ENCODE measurements around the gene SPPL2C. TPM values are rescaled to one million over a fixed set of nuclear protein-coding genes. Genes with fewer than 3 reads are reported as not detected.

Gene SPPL2C
- total RNA-seq, 2 donors from 2014 or later = 1.5 TPM; not detected in 1

DNA sequence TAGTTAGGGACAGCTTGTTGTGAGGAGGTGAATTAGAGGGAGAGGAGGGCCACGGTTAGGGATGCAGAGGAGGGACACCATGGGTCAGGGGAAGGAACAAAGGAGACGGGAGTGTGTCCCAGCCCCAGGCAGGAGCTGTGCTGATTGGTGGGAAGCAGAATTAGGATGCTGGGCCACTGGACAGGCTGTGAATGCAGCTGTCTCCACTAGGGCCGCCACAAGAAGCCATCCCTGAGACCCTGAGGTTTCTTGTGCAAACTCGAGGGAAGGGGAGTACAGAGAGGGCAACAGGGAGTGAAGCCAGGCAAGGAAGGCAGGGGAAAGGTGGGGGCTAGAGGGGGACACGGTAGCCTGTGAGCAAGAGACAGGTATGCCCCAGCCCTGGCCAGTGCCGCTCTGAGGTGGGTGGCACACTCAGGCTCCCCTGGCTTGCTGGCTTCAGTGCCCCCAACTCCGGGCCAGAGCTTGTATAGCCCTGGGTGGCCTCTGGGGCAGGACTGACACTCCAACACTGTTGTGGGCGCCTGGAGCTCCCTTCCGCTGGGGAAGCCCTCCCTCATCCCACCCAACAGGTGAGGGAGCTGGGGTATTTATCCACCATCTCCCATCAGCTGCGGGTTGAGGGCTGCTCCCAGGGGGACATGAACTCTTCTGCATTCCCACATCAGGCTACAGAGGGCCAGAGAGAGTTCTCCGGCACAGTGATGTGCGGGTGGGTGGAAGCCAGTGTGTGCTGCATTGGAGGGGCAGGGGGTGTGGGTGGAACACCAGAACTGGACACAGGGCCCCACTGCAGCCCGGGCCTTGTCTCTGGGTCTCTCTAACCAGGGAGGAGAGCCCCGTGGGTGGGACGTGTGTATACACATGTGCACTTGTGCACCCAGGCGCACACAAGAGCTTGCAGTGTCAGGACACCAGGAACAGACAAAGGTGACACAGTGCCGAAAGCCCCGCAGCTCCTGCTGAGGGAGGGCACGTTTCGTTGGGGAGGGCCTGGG lies 8.3 kb upstream of the SPPL2C start:
- TF ChIP-seq, protein P1, sequence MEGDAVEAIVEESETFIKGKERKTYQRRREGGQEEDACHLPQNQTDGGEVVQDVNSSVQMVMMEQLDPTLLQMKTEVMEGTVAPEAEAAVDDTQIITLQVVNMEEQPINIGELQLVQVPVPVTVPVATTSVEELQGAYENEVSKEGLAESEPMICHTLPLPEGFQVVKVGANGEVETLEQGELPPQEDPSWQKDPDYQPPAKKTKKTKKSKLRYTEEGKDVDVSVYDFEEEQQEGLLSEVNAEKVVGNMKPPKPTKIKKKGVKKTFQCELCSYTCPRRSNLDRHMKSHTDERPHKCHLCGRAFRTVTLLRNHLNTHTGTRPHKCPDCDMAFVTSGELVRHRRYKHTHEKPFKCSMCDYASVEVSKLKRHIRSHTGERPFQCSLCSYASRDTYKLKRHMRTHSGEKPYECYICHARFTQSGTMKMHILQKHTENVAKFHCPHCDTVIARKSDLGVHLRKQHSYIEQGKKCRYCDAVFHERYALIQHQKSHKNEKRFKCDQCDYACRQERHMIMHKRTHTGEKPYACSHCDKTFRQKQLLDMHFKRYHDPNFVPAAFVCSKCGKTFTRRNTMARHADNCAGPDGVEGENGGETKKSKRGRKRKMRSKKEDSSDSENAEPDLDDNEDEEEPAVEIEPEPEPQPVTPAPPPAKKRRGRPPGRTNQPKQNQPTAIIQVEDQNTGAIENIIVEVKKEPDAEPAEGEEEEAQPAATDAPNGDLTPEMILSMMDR (IDR thresholded peaks at IDR 0.05) = no peak
- no peak for TF ChIP-seq POLR2A (IDR thresholded peaks at IDR 0.05)
- no peak for TF ChIP-seq POLR2AphosphoS5 (IDR thresholded peaks at IDR 0.05)
- H3K27ac ChIP-seq = no peak overlapping the region
- 73% methylated on average over 20 of the region's 20 CpGs for WGBS
- intact Hi-C loops (cut with DNase I) = no loop called here
- DNase-seq (ENCODE audit: low spot score) = no peak
- no peaks in the 10 kb centered on the region for H3K27me3 ChIP-seq (replicated peaks; ENCODE audit: insufficient read depth)
- H3K36me3 ChIP-seq = no peaks in the 10 kb centered on the region
- no peaks in the 10 kb centered on the region for H3K9me3 ChIP-seq
- no peak overlapping the region for H3K4me3 ChIP-seq
- H3K4me1 ChIP-seq (replicated peaks) = no peaks in the 10 kb centered on the region

DNA sequence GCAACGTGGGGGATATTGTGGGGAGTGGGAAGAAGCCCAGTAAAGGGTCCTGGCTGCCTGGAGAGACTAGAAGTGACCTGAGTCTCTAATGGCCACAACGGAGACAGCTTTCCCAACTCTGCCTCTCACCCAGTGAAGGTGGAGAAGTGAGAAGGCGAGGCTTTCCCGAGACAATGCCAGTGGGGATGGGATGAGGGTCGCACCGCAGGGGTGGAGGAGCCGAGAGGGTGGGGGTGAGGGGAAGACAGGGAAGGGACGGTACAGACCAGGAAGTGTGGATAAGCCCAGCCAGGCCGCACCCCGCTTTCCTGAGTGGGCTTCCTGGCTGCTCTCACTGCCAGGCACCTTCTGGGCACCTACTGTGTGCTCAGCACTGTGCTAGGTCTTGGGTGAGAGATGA lies 7.5 kb upstream of the SPPL2C start:
- Histone ChIP-seq H3K4me3 (no peak overlapping the region), H3K36me3 (no peaks in the 10 kb centered on the region), H3K27ac (no peak overlapping the region), H3K4me1 (replicated peaks) (no peaks in the 10 kb centered on the region), H3K9me3 (no peaks in the 10 kb centered on the region), H3K27me3 (replicated peaks; ENCODE audit: insufficient read depth) (no peaks in the 10 kb centered on the region)
- no peak for TF ChIP-seq POLR2AphosphoS5 (IDR thresholded peaks at IDR 0.05)
- TF ChIP-seq, protein P1 (IDR thresholded peaks at IDR 0.05) = no peak
- no peak for TF ChIP-seq POLR2A (IDR thresholded peaks at IDR 0.05)
- WGBS = 56% methylated on average over 10 of the region's 10 CpGs
- intact Hi-C loops (cut with DNase I) = no loop called here
- no peak for DNase-seq (ENCODE audit: low spot score)

DNA sequence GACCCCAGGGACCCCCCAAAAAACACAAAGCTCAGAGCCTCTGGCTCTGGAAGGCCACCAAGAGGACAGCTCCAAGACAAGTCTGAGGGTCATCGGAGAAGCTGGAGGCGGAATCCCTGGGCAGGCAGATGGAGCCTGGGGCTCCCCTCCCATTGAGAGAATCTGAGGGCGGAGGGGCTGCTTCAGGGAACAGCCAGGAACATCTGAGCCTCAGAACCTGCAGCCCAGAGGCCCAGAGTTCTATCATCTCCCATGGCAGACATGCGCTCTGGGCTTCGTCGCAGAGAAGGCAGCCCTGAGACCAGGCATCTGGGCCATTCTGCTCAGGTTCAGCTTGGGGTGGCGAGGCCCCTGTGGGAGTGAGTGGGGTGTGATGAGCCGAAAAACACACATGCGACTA lies 7.1 kb upstream of the SPPL2C start:
- intact Hi-C loops (cut with DNase I) = no loop called here
- no peaks in the 10 kb centered on the region for H3K27me3 ChIP-seq (replicated peaks; ENCODE audit: insufficient read depth)

DNA sequence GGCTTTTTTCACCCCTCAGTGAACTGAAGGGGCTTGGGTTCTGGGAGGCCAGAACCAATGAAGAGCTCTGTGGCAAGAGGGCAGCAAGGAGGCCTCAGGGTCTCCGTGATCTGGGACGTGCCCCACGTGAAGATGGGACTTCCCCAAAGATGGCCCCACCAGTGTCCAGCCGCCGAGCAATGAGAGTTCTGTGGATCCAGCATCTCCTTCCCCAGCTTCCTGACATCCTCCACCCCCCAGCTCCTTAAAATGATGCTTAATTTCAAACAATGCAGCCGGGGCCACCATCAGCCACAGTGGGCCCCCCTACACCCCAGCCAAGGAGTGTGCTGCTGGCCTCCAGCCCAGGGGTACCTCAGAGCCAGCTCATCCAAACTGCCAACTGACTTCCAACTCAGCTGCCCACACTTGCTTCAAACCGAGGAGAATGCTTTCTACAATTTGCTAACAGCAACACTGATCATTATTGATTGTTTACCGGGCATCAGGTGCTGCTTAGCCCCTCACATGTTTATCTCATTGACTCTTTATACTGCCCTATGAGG lies 5.9 kb upstream of the SPPL2C start:
- Histone ChIP-seq H3K36me3 (no peaks in the 10 kb centered on the region), H3K27me3 (replicated peaks; ENCODE audit: insufficient read depth) (no peaks in the 10 kb centered on the region), H3K27ac (no peak overlapping the region), H3K4me3 (no peak overlapping the region), H3K4me1 (replicated peaks) (no peaks in the 10 kb centered on the region), H3K9me3 (no peaks in the 10 kb centered on the region)
- intact Hi-C loops (cut with DNase I) = no loop called here
- no peak for DNase-seq (ENCODE audit: low spot score)
- no peak for TF ChIP-seq POLR2A (IDR thresholded peaks at IDR 0.05)
- TF ChIP-seq, protein P1 (IDR thresholded peaks at IDR 0.05) = no peak
- no peak for TF ChIP-seq POLR2AphosphoS5 (IDR thresholded peaks at IDR 0.05)
- 73% methylated on average over 8 of the region's 8 CpGs for WGBS

More for the DNA sequence above, 7.1 kb upstream of the SPPL2C start:
- TF ChIP-seq, protein P1 (IDR thresholded peaks at IDR 0.05) = no peak
- no peaks in the 10 kb centered on the region for H3K4me1 ChIP-seq (replicated peaks)
- DNase-seq (ENCODE audit: low spot score) = no peak
- H3K9me3 ChIP-seq = no peaks in the 10 kb centered on the region
- 89% methylated on average over 9 of the region's 9 CpGs for WGBS
- no peaks in the 10 kb centered on the region for H3K36me3 ChIP-seq
- H3K4me3 ChIP-seq = no peak overlapping the region
- no peak overlapping the region for H3K27ac ChIP-seq

All from prostate gland (tissue), 2 donors.